OCI-LY7 (cell line): ENCODE results near the gene NOL4L. TPM values are rescaled to one million over a fixed set of nuclear protein-coding genes. Genes with fewer than 3 reads are reported as not detected.

Experiments
- BruUV-seq: library from RNA; stranded (reverse); fragments of 400-500 nt; replicated peaks from 2 replicates; lab custom pipeline; 2021; lab: Mats Ljungman, UMichigan
- CTCF ChIA-PET: fragments of 300-600 bp; sonication (Branson Sonifier 250); formaldehyde crosslinking; loops from one replicate; lab custom pipeline; 2022; ENCODE audit warnings: antibody characterized with exemption; ENCODE audit not compliant: unreplicated experiment; lab: Charles Lee
- POLR2A ChIA-PET: fragments of 300-600 bp; sonication (Branson Sonifier 250); formaldehyde crosslinking; loops from one replicate; lab custom pipeline; 2022; ENCODE audit warnings: antibody characterized with exemption; lab: Charles Lee
- DNase-seq: peaks from one replicate; pipeline ENCODE4 v3.0.0-alpha.2; 2015; ENCODE audit warnings: low spot score
- H2AFZ ChIP-seq: fragments of 200-600 bp; sonication (generic), shearing (Covaris generic); 2 replicates; pipeline ENCODE4 v1.6.1; 2014; ENCODE audit warnings: mild to moderate bottlenecking, antibody characterized with exemption, low read length, moderate library complexity
- H3K27ac ChIP-seq: fragments of 200-600 bp; sonication (generic); 2 replicates; pipeline ENCODE4 v1.5.1; 2014; ENCODE audit warnings: mixed run types, low read depth, mild to moderate bottlenecking, moderate library complexity, low read length, inconsistent platforms; ENCODE audit not compliant: poor library complexity, severe bottlenecking
- H3K36me3 ChIP-seq: fragments of 200-600 bp; sonication (generic); 2 replicates; pipeline ENCODE4 v1.6.1; 2014; ENCODE audit warnings: mild to moderate bottlenecking, antibody characterized with exemption, low read length, moderate library complexity, mixed read lengths; ENCODE audit not compliant: insufficient read depth
- H3K4me1 ChIP-seq: fragments of 200-600 bp; sonication (generic); 2 replicates; pipeline ENCODE4 v1.5.1; 2014; ENCODE audit warnings: mild to moderate bottlenecking, low read length; ENCODE audit not compliant: insufficient read depth, poor library complexity, severe bottlenecking
- H3K4me2 ChIP-seq: fragments of 200-600 bp; sonication (generic); 2 replicates; pipeline ENCODE4 v1.6.1; 2014; ENCODE audit warnings: mild to moderate bottlenecking, low read length
- H3K4me3 ChIP-seq: fragments of 200-600 bp; sonication (generic); 2 replicates; pipeline ENCODE4 v1.5.1; 2014; ENCODE audit warnings: mild to moderate bottlenecking, low read depth, low read length; ENCODE audit not compliant: poor library complexity, severe bottlenecking
- H3K79me2 ChIP-seq: fragments of 200-600 bp; sonication (generic); 2 replicates; pipeline ENCODE4 v1.6.1; 2016; ENCODE audit warnings: low read depth, mild to moderate bottlenecking, low read length, moderate library complexity, mixed read lengths; ENCODE audit not compliant: insufficient read depth
- H3K9me2 ChIP-seq: fragments of 200-600 bp; sonication (generic); 2 replicates; pipeline ENCODE4 v1.6.1; 2016; ENCODE audit warnings: mild to moderate bottlenecking, low read length, mixed read lengths; ENCODE audit not compliant: insufficient read depth
- H3K9me3 ChIP-seq: fragments of 200-600 bp; sonication (generic); 2 replicates; pipeline ENCODE4 v1.6.1; 2014; ENCODE audit warnings: mild to moderate bottlenecking, mixed run types, low read length, mixed read lengths
- H4K20me1 ChIP-seq: fragments of 200-600 bp; sonication (generic); 2 replicates; pipeline ENCODE4 v1.6.1; 2014; ENCODE audit warnings: mild to moderate bottlenecking, antibody characterized with exemption, low read length, moderate library complexity, mixed read lengths; ENCODE audit not compliant: insufficient read depth
- EZH2phosphoT487 ChIP-seq: fragments of 200-600 bp; sonication (generic); IDR thresholded peaks from 2 replicates; pipeline ENCODE4 v1.6.1; 2018; ENCODE audit warnings: low read depth, borderline replicate concordance, mild to moderate bottlenecking, mixed run types, antibody characterized with exemption, low read length, moderate library complexity, mixed read lengths
- intact Hi-C: fragments of 100-400 bp; cut with micrococcal nuclease; formaldehyde crosslinking; loops from one replicate; pipeline ENCODE4 v1.10.0; 2022; ENCODE audit not compliant: unreplicated experiment
- total RNA-seq, 2 experiments: library from RNA; depleted of rRNA in 1 of 2; stranded (reverse); fragments of >200 nt in 1 of 2; shearing (Covaris generic) in 1 of 2; gene quantifications; 2 replicates each; pipeline ENCODE4 v1.2.3, GENCODE V29; 2014 to 2022
- TF ChIP-seq, protein P1 (sequence below): fragments of 200-600 bp; sonication (generic); conservative IDR thresholded peaks from 2 replicates; pipeline ENCODE4 v1.5.1; 2014; ENCODE audit warnings: mild to moderate bottlenecking, antibody characterized with exemption, low read length, moderate library complexity, mixed read lengths

Gene NOL4L
- total RNA-seq, 2 experiments from 2014 or later: 3.9 to 4.2 TPM

GRCh38 chr20:32539026-32539816 is 45.9 kb downstream of the NOL4L start:
- no peaks in the 10 kb centered on the region for H3K79me2 ChIP-seq
- H3K9me2 ChIP-seq: no peaks in the 10 kb centered on the region
- peaks cover 55% of the 10 kb centered on the region for H3K4me1 ChIP-seq
- peak overlapping the region; percentile 58 for H3K27ac ChIP-seq
- no peaks in the 10 kb centered on the region for H3K36me3 ChIP-seq
- CTCF ChIA-PET: interaction anchor here (0.6 kb wide), 1 partner anchor 112 kb away, joined by 5 read pairs; no protein-coding TSS in a partner anchor
- no peaks in the 10 kb centered on the region for H4K20me1 ChIP-seq
- intact Hi-C loops: no loop called here
- TF ChIP-seq, protein P1, sequence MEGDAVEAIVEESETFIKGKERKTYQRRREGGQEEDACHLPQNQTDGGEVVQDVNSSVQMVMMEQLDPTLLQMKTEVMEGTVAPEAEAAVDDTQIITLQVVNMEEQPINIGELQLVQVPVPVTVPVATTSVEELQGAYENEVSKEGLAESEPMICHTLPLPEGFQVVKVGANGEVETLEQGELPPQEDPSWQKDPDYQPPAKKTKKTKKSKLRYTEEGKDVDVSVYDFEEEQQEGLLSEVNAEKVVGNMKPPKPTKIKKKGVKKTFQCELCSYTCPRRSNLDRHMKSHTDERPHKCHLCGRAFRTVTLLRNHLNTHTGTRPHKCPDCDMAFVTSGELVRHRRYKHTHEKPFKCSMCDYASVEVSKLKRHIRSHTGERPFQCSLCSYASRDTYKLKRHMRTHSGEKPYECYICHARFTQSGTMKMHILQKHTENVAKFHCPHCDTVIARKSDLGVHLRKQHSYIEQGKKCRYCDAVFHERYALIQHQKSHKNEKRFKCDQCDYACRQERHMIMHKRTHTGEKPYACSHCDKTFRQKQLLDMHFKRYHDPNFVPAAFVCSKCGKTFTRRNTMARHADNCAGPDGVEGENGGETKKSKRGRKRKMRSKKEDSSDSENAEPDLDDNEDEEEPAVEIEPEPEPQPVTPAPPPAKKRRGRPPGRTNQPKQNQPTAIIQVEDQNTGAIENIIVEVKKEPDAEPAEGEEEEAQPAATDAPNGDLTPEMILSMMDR: no peak
- no peak for TF ChIP-seq EZH2phosphoT487
- H3K9me3 ChIP-seq: no peaks in the 10 kb centered on the region
- peak overlapping the region; percentile 54 for H3K4me2 ChIP-seq
- no peak overlapping the region for H3K4me3 ChIP-seq
- no peak for DNase-seq
- peak overlapping the region; percentile 78 for H2AFZ ChIP-seq
- BruUV-seq: no TSS peak
- POLR2A ChIA-PET: interaction anchor here (0.7 kb wide), 1 partner anchor 18 kb away, joined by 3 read pairs; no protein-coding TSS in a partner anchor

- Histone ChIP-seq H3K4me2 (peak overlapping the region; percentile 90), H3K79me2 (no peaks in the 10 kb centered on the region), H4K20me1 (no peaks in the 10 kb centered on the region), H2AFZ (0 out of 2 replicates have a peak overlapping the region, but pooled peaks have one; percentile 6), H3K9me2 (no peaks in the 10 kb centered on the region), H3K9me3 (no peaks in the 10 kb centered on the region), H3K4me3 (peak overlapping the region; percentile 22), H3K4me1 (peaks cover 58% of the 10 kb centered on the region), H3K27ac (peak overlapping the region; percentile 8), H3K36me3 (no peaks in the 10 kb centered on the region)
- intact Hi-C loops: no loop called here
- CTCF ChIA-PET: interaction anchor here (0.6 kb wide), 1 partner anchor 113 kb away, joined by 5 read pairs; no protein-coding TSS in a partner anchor
- POLR2A ChIA-PET: interaction anchor here (0.5 kb wide), 1 partner anchor 505 kb away, joined by 3 read pairs; no protein-coding TSS in a partner anchor
- BruUV-seq: no TSS peak
- DNase-seq: no peak
- no peak for TF ChIP-seq EZH2phosphoT487
- TF ChIP-seq, protein P1: no peak
Observed at GRCh38 chr20:32538526-32538939, 46.6 kb downstream of the NOL4L start.
